ENCODE measurements around the gene PCNX2.

GRCh38 chr1:232984577-232985425 is 310.7 kb downstream of the PCNX2 start:
- TF ChIP-seq CTCF (IDR thresholded peaks at IDR 0.05; ENCODE audit: insufficient read depth, low read length, poor library complexity, severe bottlenecking) (no peak), EZH2phosphoT487 (conservative IDR thresholded peaks at IDR 0.05; ENCODE audit: low read length) (no peak)
